ENCODE data around the gene ST6GALNAC4. TPM values are rescaled to one million over a fixed set of nuclear protein-coding genes. Genes with fewer than 3 reads are reported as not detected.

The ST6GALNAC4 gene
- total and polyA plus RNA-seq, 4 donors = 24.6 to 96.2 (median 55.0) TPM

DNA sequence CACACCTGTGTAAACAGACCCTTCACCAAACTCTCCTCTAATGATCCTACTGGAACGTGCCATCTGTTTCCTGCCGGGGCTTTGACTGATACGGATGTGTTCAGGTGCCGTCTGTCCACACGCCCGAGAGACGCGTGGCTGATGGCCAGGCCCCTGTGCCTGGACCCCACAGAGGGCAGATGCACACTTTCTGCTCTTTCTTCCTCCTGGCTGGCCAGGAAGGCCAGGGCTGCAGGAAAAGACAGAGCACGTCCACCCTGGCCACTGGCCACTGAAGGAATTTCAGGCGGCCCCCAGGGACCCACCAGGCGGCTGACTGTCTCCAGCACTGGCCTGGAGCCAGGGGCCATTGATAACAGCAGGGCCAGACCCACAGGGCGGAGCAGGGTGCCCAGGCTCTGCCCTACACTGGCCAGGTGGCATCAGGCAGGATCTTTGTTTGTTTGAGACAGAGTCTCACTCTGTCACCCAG lies 58.8 kb downstream of the ST6GALNAC4 start:
- Histone ChIP-seq H3K9me3 (ENCODE audit: control insufficient read depth in 4 of 4, insufficient read depth in 3 of 4, low read length in 3 of 4) (no peaks in the 10 kb centered on the region), H3K9ac (ENCODE audit: insufficient read depth in 1 of 2, low read length in 2 of 2) (no peak overlapping the region), H3K4me1 (ENCODE audit: control insufficient read depth in 5 of 5, insufficient read depth in 5 of 5, low read length in 5 of 5) (peaks cover 3 to 48% (median 28%) of the 10 kb centered on the region in 5 donors), H3K27me3 (ENCODE audit: control insufficient read depth in 3 of 3, insufficient read depth in 3 of 3, low read length in 2 of 3) (no peaks in the 10 kb centered on the region), H3K4me3 (no peak overlapping the region), H3K27ac (ENCODE audit: low read depth in 1 of 2, low read length in 1 of 2) (peak overlapping the region; percentile 17 to 71), H3K36me3 (ENCODE audit: control insufficient read depth in 4 of 4, insufficient read depth in 4 of 4, low read length in 4 of 4) (no peaks in the 10 kb centered on the region)
- DNase-seq (peak; percentile 56 to 68 (median 61)), ATAC-seq (ENCODE audit: insufficient read depth, low FRiP score) (no peak)
- TF ChIP-seq, protein P1, sequence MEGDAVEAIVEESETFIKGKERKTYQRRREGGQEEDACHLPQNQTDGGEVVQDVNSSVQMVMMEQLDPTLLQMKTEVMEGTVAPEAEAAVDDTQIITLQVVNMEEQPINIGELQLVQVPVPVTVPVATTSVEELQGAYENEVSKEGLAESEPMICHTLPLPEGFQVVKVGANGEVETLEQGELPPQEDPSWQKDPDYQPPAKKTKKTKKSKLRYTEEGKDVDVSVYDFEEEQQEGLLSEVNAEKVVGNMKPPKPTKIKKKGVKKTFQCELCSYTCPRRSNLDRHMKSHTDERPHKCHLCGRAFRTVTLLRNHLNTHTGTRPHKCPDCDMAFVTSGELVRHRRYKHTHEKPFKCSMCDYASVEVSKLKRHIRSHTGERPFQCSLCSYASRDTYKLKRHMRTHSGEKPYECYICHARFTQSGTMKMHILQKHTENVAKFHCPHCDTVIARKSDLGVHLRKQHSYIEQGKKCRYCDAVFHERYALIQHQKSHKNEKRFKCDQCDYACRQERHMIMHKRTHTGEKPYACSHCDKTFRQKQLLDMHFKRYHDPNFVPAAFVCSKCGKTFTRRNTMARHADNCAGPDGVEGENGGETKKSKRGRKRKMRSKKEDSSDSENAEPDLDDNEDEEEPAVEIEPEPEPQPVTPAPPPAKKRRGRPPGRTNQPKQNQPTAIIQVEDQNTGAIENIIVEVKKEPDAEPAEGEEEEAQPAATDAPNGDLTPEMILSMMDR (IDR thresholded peaks at IDR 0.05; ENCODE audit: control extremely low read depth, extremely low read depth) = no peak
- 26 to 31% methylated on average over 12 of the region's 12 CpGs for WGBS, 2 donors

Small RNA genes lying within 50 kb of the gene (small RNA-seq; reads per million reads assigned to genes)
- not detected for gene MIR4672 (ENCODE audit: low replicate concordance)

Other genes with a start within 250 kb of the ST6GALNAC4 start
- 10 to 100 TPM; 14.6 to 40.6 TPM for gene CFAP157, start 210.1 kb downstream of the ST6GALNAC4 start, total RNA-seq
- gene CFAP157, start 210.1 kb downstream of the ST6GALNAC4 start, polyA plus RNA-seq = 10 to 100 TPM; 14.8 to 17.3 TPM
- gene PTRH1, start 201.4 kb downstream of the ST6GALNAC4 start, total RNA-seq = 10 to 100 TPM in 1 of 2 donors, 1 to 10 TPM in 1; 8.6 to 28.2 TPM
- 10 to 100 TPM; 21.2 to 41.7 TPM for gene PTRH1, start 201.4 kb downstream of the ST6GALNAC4 start, polyA plus RNA-seq
- 1 to 10 TPM; 4.0 to 5.6 TPM for gene TTC16, start 201.0 kb downstream of the ST6GALNAC4 start, total RNA-seq
- 1 to 10 TPM; 1.5 TPM for gene TTC16, start 201.0 kb downstream of the ST6GALNAC4 start, polyA plus RNA-seq
- gene TOR2A, start 181.7 kb downstream of the ST6GALNAC4 start, total RNA-seq = 10 to 100 TPM in 1 of 2 donors, 1 to 10 TPM in 1; 8.8 to 19.8 TPM
- 10 to 100 TPM; 14.0 to 30.8 TPM for gene TOR2A, start 181.7 kb downstream of the ST6GALNAC4 start, polyA plus RNA-seq
- 10 to 100 TPM; 34.5 to 51.5 TPM for gene SH2D3C, start 138.4 kb downstream of the ST6GALNAC4 start, total RNA-seq
- 10 to 100 TPM; 41.0 to 43.0 TPM for gene SH2D3C, start 138.4 kb downstream of the ST6GALNAC4 start, polyA plus RNA-seq
- 10 to 100 TPM; 54.9 to 97.9 TPM for gene CDK9, start 131.0 kb downstream of the ST6GALNAC4 start, total RNA-seq
- 10 to 100 TPM; 53.9 to 55.9 TPM for gene CDK9, start 131.0 kb downstream of the ST6GALNAC4 start, polyA plus RNA-seq
- gene FPGS, start 114.2 kb downstream of the ST6GALNAC4 start, total RNA-seq = 100 to 1,000 TPM in 1 of 2 donors, 10 to 100 TPM in 1; 42.5 to 115 TPM
- gene FPGS, start 114.2 kb downstream of the ST6GALNAC4 start, polyA plus RNA-seq = 10 to 100 TPM; 89.6 to 97.6 TPM
- 100 to 1,000 TPM in 1 of 2 donors, 10 to 100 TPM in 1; 41.1 to 182 TPM for gene ENG, start 62.4 kb downstream of the ST6GALNAC4 start, total RNA-seq
- gene ENG, start 62.4 kb downstream of the ST6GALNAC4 start, polyA plus RNA-seq = 100 to 1,000 TPM in 1 of 2 donors, 10 to 100 TPM in 1; 80.7 to 317 TPM
- gene AK1, start 39.4 kb downstream of the ST6GALNAC4 start, total RNA-seq = 100 to 1,000 TPM in 1 of 2 donors, 10 to 100 TPM in 1; 72.3 to 154 TPM
- gene AK1, start 39.4 kb downstream of the ST6GALNAC4 start, polyA plus RNA-seq = 100 to 1,000 TPM in 1 of 2 donors, 10 to 100 TPM in 1; 63.8 to 386 TPM
- 10 to 100 TPM; 28.3 to 51.9 TPM for gene ST6GALNAC6, start 17.4 kb downstream of the ST6GALNAC4 start, total RNA-seq
- 10 to 100 TPM; 45.3 to 59.8 TPM for gene ST6GALNAC6, start 17.4 kb downstream of the ST6GALNAC4 start, polyA plus RNA-seq
- gene PIP5KL1, start 13.7 kb upstream of the ST6GALNAC4 start, total RNA-seq = 1 to 10 TPM; 4.9 to 9.0 TPM
- gene PIP5KL1, start 13.7 kb upstream of the ST6GALNAC4 start, polyA plus RNA-seq = 1 to 10 TPM; 2.0 to 4.9 TPM
- 10 to 100 TPM; 20.5 to 51.3 TPM for gene DPM2, start 20.8 kb upstream of the ST6GALNAC4 start, total RNA-seq
- 10 to 100 TPM; 50.8 to 51.1 TPM for gene DPM2, start 20.8 kb upstream of the ST6GALNAC4 start, polyA plus RNA-seq
- gene EEIG1, start 63.9 kb upstream of the ST6GALNAC4 start, total RNA-seq = 10 to 100 TPM; 49.6 to 66.5 TPM
- 10 to 100 TPM; 13.4 to 15.8 TPM for gene EEIG1, start 63.9 kb upstream of the ST6GALNAC4 start, polyA plus RNA-seq
- gene NAIF1, start 150.3 kb upstream of the ST6GALNAC4 start, total RNA-seq = 1 to 10 TPM; 7.2 to 9.4 TPM
- gene NAIF1, start 150.3 kb upstream of the ST6GALNAC4 start, polyA plus RNA-seq = 1 to 10 TPM; 8.2 to 9.4 TPM
- gene SLC25A25, start 151.2 kb upstream of the ST6GALNAC4 start, total RNA-seq = 10 to 100 TPM; 21.2 to 32.6 TPM
- 10 to 100 TPM; 10.5 to 27.9 TPM for gene SLC25A25, start 151.2 kb upstream of the ST6GALNAC4 start, polyA plus RNA-seq
- 10 to 100 TPM; 42.0 to 66.8 TPM for gene PTGES2, start 210.7 kb upstream of the ST6GALNAC4 start, total RNA-seq
- 10 to 100 TPM; 49.9 to 59.5 TPM for gene PTGES2, start 210.7 kb upstream of the ST6GALNAC4 start, polyA plus RNA-seq
- gene LCN2, start 232.4 kb upstream of the ST6GALNAC4 start, total RNA-seq = 100 to 1,000 TPM; 114 to 281 TPM
- gene LCN2, start 232.4 kb upstream of the ST6GALNAC4 start, polyA plus RNA-seq = 100 to 1,000 TPM; 309 to 842 TPM
- gene BBLN, start 243.2 kb upstream of the ST6GALNAC4 start, total RNA-seq = 10 to 100 TPM; 19.2 to 56.4 TPM
- 100 to 1,000 TPM in 1 of 2 donors, 10 to 100 TPM in 1; 66.7 to 138 TPM for gene BBLN, start 243.2 kb upstream of the ST6GALNAC4 start, polyA plus RNA-seq

Data from lung (tissue), 13 donors.